Cardiac muscle cell (in vitro differentiated cells and primary cell): ENCODE measurements around the gene ANXA5. TPM values are rescaled to one million over a fixed set of nuclear protein-coding genes. Genes with fewer than 3 reads are reported as not detected.

Source experiments
- DNase-seq, 2 donors: peaks; one replicate each; pipeline versions ENCODE4 v3.0.0 to v3.0.0-alpha.2; 2010 to 2017; ENCODE audit warnings: low read depth in 1 of 2, low spot score in 1 of 2
- H3K27ac ChIP-seq: fragments of 200-600 bp; sonication (generic); 2 replicates; pipeline ENCODE4 v1.5.1; 2016
- H3K27me3 ChIP-seq: fragments of 200-600 bp; sonication (generic); 2 replicates; pipeline ENCODE4 v1.6.0; 2016; ENCODE audit warnings: control low read depth
- H3K36me3 ChIP-seq: fragments of 200-600 bp; sonication (generic); 2 replicates; pipeline ENCODE4 v1.5.1; 2016; ENCODE audit warnings: control low read depth
- H3K4me1 ChIP-seq: fragments of 200-600 bp; sonication (generic); 2 replicates; pipeline ENCODE4 v1.8.1; 2017; ENCODE audit warnings: low read depth, mild to moderate bottlenecking, mixed run types
- H3K4me3 ChIP-seq: fragments of 200-600 bp; sonication (generic); 2 replicates; pipeline ENCODE4 v1.5.1; 2016; ENCODE audit warnings: mild to moderate bottlenecking
- H3K9me3 ChIP-seq: fragments of 200-600 bp; sonication (generic); 2 replicates; pipeline ENCODE4 v1.5.1; 2017; ENCODE audit warnings: low read depth, mild to moderate bottlenecking, control low read depth
- CTCF ChIP-seq: IDR thresholded peaks from 2 replicates; pipeline ENCODE4 v1.5.1; 2012; ENCODE audit warnings: low read depth, mild to moderate bottlenecking, low read length
- polyA plus RNA-seq: library from polyadenylated mRNA; unstranded; fragments of >200 nt; fragmentation: Nextera tagmentation; extraction: Ambion mirVana; gene quantifications from 2 replicates; pipeline ENCODE4 v1.2.1, GENCODE V29; 2016
- total RNA-seq: library from RNA; depleted of rRNA; stranded (reverse); fragments of >200 nt; gene quantifications from 2 replicates; pipeline ENCODE4 v1.2.3, GENCODE V29; 2016

ANXA5 gene
- total and polyA plus RNA-seq, 2 experiments from 2014 or later, result 98.2 to 263 TPM

- H3K9me3 ChIP-seq, result no peaks in the 10 kb centered on the region
- H3K27ac ChIP-seq, result no peak overlapping the region
- no peaks in the 10 kb centered on the region for H3K27me3 ChIP-seq
- no peak for TF ChIP-seq CTCF
- peaks cover 45% of the 10 kb centered on the region for H3K36me3 ChIP-seq
- DNase-seq, result no peak
- no peaks in the 10 kb centered on the region for H3K4me1 ChIP-seq
- no peak overlapping the region for H3K4me3 ChIP-seq
These were observed 17.5 kb downstream of the ANXA5 start for GRCh38 chr4:121679267-121679666.

GRCh38 chr4:121677524-121677923 lies 19.3 kb downstream of the ANXA5 start:
- H3K36me3 ChIP-seq, result peaks cover 40% of the 10 kb centered on the region

GRCh38 chr4:121676345-121677075 lies 20.3 kb downstream of the ANXA5 start:
- TF ChIP-seq CTCF, result no peak
- Histone ChIP-seq H3K27me3 (no peaks in the 10 kb centered on the region), H3K4me3 (no peak overlapping the region), H3K27ac (no peak overlapping the region), H3K36me3 (peaks cover 39% of the 10 kb centered on the region), H3K9me3 (no peaks in the 10 kb centered on the region), H3K4me1 (no peaks in the 10 kb centered on the region)
- no peak for DNase-seq

More at GRCh38 chr4:121677524-121677923, 19.3 kb downstream of the ANXA5 start:
- no peaks in the 10 kb centered on the region for H3K4me1 ChIP-seq
- no peak overlapping the region for H3K27ac ChIP-seq
- no peaks in the 10 kb centered on the region for H3K27me3 ChIP-seq
- H3K9me3 ChIP-seq, result no peaks in the 10 kb centered on the region
- no peak overlapping the region for H3K4me3 ChIP-seq
- TF ChIP-seq CTCF, result no peak
- no peak for DNase-seq

- H3K4me1 ChIP-seq, result no peaks in the 10 kb centered on the region
- H3K36me3 ChIP-seq, result peaks cover 34% of the 10 kb centered on the region
- no peaks in the 10 kb centered on the region for H3K27me3 ChIP-seq
- H3K4me3 ChIP-seq, result no peak overlapping the region
- TF ChIP-seq CTCF, result peak; percentile 58
- H3K9me3 ChIP-seq, result no peaks in the 10 kb centered on the region
- peak overlapping the region; percentile 68 for H3K27ac ChIP-seq
- DNase-seq, result peak; percentile 24 to 63
These were observed 21.1 kb downstream of the ANXA5 start for GRCh38 chr4:121675715-121676114.

- no peak overlapping the region for H3K4me3 ChIP-seq
- no peak for DNase-seq
- H3K27ac ChIP-seq, result no peak overlapping the region
- H3K4me1 ChIP-seq, result no peaks in the 10 kb centered on the region
- H3K36me3 ChIP-seq, result peaks cover 31% of the 10 kb centered on the region
- H3K27me3 ChIP-seq, result no peaks in the 10 kb centered on the region
- TF ChIP-seq CTCF, result no peak
- no peaks in the 10 kb centered on the region for H3K9me3 ChIP-seq
These were observed 22.1 kb downstream of the ANXA5 start for GRCh38 chr4:121674696-121675095.
